NCI-H146 (cell line): ENCODE data around the gene IRGQ.
"Not testable (repeated sequence)": the region's sequence is repeated elsewhere in the genome, so short reads cannot be mapped to it uniquely, and the experiment has no call there.

Source experiments
- DNase-seq: peaks from one replicate; lab custom pipeline; 2025; lab: John Stamatoyannopoulos, UW

The IRGQ gene

GRCh38 chr19:43597876-43598275, 1.9 kb upstream of the IRGQ start:
- no peak for DNase-seq

DNA sequence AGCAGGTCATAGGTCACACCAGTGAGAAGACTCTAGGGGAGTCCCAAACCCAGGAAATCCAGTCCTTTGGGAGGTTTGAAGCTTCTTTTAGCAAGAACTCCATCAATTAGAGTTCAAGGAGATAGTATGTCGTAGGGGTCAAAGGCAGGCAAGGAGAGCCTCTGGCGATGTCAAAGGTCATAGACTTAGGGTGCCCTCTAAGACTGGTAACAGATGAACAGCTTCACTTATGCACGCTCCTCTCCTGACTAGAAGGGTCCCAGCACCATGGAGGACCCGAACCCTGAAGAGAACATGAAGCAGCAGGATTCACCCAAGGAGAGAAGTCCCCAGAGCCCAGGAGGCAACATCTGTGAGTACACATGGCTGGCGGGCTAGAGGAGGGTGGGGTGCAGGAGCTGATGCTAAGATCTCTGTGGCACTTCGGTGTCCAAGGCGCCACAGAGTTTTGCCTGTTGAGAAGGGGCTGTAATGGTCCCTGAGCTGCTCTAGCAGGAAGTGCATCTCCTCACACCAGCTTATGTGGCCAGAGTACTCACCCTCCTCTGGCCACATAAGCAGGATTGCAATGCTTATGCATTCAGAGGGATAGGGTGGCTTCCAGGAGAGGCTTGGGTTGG, 1.0 kb upstream of the IRGQ start:
- DNase-seq: no peak

DNA sequence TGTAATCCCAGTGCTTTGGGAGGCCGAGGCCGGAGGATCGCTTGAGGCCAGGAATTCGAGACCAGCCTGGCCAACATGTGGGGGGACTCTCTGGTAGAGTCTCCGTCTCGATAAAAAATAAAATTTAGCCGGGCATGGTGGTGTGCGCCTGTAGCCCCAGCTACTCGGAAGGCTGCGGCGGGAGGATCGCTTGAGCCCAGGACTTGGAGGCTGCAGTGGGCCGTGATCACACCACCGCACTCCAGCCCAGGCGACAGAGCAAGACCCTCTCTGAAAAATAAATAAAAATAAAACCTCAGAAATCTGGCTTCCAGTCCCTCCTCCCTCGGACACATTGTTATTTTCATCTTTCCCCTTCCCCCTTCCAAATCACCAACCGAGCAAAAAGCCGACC, 332 bp downstream of the IRGQ start:
- no peak for DNase-seq

GRCh38 chr19:43594710-43595604, 977 bp downstream of the IRGQ start:
- no peak for DNase-seq

DNA sequence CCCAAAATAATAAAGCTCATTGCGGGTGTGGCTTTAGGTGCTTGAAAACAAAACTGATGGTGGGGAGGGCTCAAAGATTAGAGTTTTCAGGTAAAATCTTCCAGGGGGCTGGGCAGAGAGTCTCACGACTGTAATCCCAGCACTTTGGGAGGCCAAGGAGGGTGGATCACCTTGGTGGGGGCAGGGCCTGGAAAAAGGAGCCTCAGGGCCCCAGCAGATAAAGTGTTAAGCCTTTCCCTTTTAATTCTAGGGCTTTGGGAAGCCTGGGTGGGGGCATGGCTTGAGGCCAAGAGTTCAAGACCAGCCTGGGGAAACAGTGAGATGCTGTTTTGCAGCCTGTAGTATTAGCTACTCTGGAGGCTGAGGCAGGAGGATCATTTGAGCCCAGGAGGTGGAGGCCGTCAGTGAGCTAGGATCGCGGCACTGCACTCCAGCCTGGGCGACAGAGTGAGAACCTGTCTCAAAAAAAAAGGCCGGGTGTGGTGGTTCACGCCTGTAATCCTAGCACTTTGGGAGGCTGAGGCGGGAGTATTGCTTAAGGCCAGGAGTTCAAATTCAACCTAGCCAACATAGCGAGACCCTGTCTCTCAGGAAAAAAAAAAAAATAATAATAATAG, 1.7 kb downstream of the IRGQ start:
- DNase-seq: no peak

DNA sequence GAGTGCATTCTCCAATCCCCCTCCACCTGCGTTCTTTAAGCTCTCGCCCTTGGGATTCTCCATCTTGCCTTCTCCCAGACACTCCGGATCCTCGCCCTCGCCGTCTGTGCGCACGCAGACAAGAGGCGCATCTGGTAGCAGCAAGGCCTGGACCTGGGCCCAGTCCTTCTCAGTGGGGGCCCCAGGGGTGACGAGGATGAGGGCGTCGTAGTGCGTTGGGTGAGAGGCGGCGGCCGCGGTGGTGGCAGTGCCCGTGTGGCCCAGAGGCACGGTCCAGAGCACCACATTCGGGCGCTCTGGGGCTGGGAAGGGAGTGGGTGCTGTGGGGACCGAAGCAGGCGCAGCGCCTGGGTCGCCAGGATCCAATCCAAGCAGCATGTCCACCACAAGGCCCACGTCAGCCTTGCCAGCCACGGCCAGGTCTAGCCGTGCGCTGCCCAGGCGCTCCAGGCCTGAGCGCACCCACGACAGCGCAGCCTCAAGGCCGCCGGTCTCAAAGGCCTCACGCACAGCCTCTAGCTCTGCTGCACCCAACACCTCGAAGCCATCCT, 3.1 kb downstream of the IRGQ start:
- no peak for DNase-seq

GRCh38 chr19:43591904-43592772, 3.8 kb downstream of the IRGQ start:
- no peak for DNase-seq

DNA sequence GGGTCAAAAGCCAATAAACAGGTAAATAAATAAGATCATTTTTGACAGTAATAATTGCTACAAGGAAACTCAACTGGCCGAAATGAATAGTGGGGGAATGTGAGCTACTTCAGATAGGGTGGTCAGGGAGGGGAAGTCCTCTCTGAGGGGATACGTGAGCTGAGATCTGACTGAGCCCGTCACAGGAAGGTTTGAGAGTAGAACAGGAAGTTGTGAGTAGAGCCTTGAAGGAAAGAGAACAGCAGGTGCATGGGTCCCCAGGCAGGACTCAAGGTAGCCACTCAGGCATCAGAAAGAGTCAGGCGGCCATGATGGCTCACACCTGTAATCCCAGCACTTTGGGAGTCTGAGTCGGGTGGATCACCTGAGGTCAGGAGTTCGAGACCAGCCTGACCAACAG, 6.3 kb downstream of the IRGQ start:
- DNase-seq: no peak

DNA sequence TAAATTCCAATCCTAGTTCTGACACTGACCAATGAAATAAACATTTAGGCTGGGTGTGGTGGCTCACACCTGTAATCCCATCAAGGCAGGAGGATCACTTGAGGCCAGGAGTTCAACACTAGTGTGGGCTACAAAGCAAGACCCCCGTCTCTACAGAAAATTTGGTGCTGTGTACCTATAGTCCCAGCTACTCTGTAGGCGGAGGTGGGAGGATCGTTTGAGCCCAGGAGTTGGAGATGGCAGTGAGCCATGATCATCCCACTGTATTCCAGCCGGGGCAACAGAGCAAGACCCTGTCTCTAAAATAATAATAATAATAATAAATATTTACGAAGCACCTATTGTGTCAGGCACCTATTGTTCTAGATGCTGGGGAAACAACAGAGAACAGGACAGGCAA, 6.7 kb downstream of the IRGQ start:
- DNase-seq: no peak

- DNase-seq: not testable (repeated sequence)
These were observed 8.9 kb downstream of the IRGQ start for GRCh38 chr19:43587029-43587428.

DNA sequence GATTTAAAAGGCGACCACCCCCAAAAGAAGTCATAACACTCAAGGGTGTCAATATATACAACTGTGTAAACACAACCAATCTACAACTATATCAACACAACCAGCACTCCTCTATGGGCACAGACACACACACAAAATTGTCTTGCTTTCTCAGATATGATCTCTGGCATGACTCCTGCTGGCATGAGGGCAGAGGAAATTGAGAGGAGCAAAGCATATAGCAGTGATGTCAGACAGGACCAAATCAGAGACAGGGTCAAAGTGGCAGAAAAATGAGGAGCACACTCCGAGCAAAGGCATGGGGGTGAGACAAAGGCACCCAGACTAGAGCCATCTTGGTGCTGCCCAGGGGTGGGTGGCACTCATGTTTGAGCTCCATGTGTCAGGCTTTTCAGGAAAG, 9.6 kb downstream of the IRGQ start:
- DNase-seq: no peak

GRCh38 chr19:43584484-43584883, 11.4 kb downstream of the IRGQ start:
- no peak for DNase-seq

GRCh38 chr19:43582495-43582894, 13.4 kb downstream of the IRGQ start:
- no peak for DNase-seq

DNA sequence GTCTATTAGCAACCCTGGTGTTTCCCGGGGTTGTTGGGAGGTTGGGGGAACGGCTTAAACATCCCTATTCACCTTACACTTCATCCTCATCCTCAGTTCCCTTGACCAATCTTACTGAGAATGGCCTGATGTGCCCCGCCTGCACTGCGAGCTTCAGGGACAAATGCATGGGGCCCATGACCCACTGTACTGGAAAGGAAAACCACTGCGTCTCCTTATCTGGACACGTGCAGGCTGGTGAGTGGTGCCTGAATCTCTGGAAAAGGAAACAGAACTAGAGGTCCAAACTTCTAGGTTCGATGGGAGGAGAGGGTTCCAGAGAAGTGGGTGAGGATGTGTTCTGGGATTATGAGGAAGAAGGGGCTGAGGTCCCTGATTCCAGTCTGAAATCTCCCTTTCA, 14.5 kb downstream of the IRGQ start:
- no peak for DNase-seq

DNA sequence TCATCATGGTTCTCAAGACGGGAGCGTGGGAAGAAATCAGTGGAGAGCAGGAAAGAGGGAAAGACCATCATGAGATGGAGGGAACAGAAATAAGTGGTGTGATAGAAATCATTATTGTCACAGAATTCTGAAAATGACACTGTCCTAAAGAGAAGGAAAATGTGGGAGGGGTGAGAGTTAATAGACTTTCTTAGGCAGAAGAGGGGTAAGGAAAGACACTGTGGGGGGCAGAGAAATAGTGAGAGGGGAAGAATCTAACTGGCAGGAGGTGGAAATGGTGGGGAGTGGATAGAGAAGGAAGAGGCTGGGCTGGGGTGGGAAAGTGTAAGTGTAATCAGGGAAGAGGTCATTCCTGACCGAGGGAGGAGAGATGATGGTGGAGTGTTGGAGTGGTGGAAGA, 17.1 kb downstream of the IRGQ start:
- DNase-seq: no peak

- peak; percentile 88 for DNase-seq
These were observed 19.7 kb downstream of the IRGQ start for GRCh38 chr19:43575955-43576878.

GRCh38 chr19:43575156-43575950, 20.6 kb downstream of the IRGQ start, which contains the start of the genes PINLYP and XRCC1:
Gene PINLYP (plus strand): TSS chr19:43575801. CDS start chr19:43577192, 1,391 bp downstream.
Gene XRCC1 (minus strand): TSS chr19:43575527. CDS start chr19:43575458, 69 bp downstream.
- DNase-seq: peak; percentile 99

- DNase-seq: no peak
These were observed 21.3 kb downstream of the IRGQ start for GRCh38 chr19:43574424-43575155.

GRCh38 chr19:43572171-43572588, 23.8 kb downstream of the IRGQ start:
- DNase-seq: peak; percentile 44
